Mesothelial cell of epicardium (in vitro differentiated cells): ENCODE results near the gene CCDC178. TPM values are rescaled to one million over a fixed set of nuclear protein-coding genes. Genes with fewer than 3 reads are reported as not detected.

Experiments
- DNase-seq, 2 experiments: peaks; one replicate each; pipeline ENCODE4 v3.0.0; 2021; ENCODE audit warnings: low spot score in 2 of 2; ENCODE audit not compliant: unreplicated experiment in 2 of 2
- H3K27ac Mint-ChIP-seq: 2 replicates; pipeline ENCODE4 v1.8.0; 2021; ENCODE audit warnings: mixed read lengths
- H3K27me3 Mint-ChIP-seq: 2 replicates; pipeline ENCODE4 v1.8.0; 2021; ENCODE audit warnings: low read depth, mixed read lengths
- H3K36me3 Mint-ChIP-seq: 2 replicates; pipeline ENCODE4 v1.8.0; 2021; ENCODE audit warnings: mixed read lengths
- H3K4me1 Mint-ChIP-seq: 2 replicates; pipeline ENCODE4 v1.8.0; 2021; ENCODE audit warnings: mixed read lengths
- H3K4me3 Mint-ChIP-seq: 2 replicates; pipeline ENCODE4 v1.8.0; 2021; ENCODE audit warnings: mild to moderate bottlenecking, moderate library complexity, mixed read lengths
- H3K9me3 Mint-ChIP-seq: 2 replicates; pipeline ENCODE4 v1.8.0; 2021; ENCODE audit warnings: mixed read lengths
- total RNA-seq: library from RNA; stranded (reverse); gene quantifications from 3 replicates; pipeline ENCODE4 v1.2.1, GENCODE V29; 2021
- TF ChIP-seq, protein P1 (sequence below): fragments of 200-600 bp; sonication (generic); IDR thresholded peaks from one replicate; pipeline ENCODE4 v1.5.0; 2021; ENCODE audit warnings: antibody characterized with exemption; ENCODE audit not compliant: unreplicated experiment

CCDC178 gene, protein sequence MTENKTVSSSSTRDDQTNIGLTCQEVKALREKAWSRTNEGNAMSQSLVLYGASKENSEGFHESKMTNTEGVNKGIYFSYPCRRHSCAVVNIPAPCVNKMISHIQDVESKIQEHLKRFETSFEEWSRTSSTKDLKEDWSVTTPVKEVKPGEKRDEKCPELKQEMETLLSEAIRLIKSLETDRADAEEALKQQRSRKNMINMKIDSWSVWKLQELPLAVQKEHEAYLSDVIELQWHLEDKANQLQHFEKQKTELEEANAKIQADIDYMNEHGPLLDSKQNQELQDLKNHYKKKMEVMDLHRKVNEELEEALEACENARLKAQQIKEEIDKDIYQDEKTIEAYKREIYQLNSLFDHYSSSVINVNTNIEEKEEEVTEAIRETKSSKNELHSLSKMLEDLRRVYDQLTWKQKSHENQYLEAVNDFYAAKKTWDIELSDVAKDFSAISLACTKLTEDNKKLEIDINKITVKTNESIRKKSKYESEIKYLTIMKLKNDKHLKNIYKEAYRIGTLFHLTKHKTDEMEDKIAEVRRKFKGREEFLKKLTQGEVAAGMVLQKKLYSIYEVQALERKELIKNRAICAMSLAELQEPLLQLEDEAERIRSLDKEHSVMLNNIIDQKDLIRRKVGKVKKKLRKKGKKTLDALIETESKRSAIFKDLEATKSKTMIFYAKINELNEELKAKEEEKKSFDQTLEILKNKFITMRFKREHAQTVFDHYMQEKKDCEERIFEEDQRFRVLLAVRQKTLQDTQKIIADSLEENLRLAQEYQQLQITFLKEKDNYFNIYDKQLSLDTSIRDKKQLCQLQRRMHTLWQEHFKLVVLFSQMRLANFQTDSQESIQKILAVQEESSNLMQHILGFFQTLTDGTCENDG
- total RNA-seq = 3.0 to 3.9 TPM (median 3.1 TPM) in 3 replicates

DNA sequence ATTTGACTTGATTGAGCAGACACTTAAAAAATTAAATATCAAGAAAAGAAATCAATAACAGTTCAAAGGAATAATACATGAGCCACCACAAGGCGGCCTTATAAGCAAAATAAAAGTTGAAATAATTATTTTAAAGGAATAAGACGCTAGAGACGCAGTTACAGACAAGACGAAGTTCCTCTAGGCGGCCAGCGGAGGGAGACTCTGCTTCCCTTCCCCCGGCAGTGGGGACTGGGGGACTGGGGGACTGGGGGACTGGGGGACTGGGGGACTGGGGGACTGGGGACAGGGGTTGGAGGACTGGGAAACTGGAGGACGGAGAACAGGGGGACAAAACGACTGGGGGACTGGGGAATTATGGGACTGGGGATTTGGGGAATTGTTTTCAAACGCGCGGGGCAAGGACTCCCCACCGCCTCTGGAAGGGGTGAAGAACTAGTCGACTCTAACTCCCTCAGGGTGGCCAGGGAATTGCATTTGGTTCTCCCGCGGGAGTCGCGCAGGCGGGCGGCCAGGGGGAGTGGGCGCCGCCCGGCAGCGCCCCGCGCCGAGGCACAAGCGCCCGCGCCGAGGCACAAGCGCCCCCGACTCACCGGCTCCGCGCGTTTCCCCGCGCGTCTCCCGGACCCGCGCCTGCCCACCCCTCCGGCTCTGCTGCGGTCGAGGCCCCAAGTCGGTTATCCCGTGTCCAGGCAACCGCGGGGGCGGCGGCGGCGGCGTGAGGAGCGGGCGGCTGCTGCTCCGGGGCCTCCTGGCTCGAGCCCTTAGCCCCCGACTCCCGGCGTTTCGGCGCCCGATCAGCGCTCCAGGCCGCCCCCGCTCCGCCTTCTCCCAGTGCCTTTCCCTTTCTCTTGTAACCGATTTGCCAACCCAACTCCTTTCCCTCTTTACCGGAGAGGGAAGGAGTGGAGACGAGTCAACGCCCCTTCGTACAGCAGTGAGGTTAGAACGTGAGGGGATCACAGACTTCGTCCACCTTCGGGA is at the start of gene CCDC178:
Gene CCDC178, minus strand, starts transcription at position 662 of the 984 bp plus-strand sequence. CDS start 28,633 bp downstream, outside the sequence.
- peaks cover 18% of the 10 kb centered on the region for H3K4me1 Mint-ChIP-seq
- H3K27ac Mint-ChIP-seq = peak within 1 kb of the TSS; percentile 94
- H3K36me3 Mint-ChIP-seq = no peaks in the 10 kb centered on the region
- DNase-seq = peak; percentile 40 to 74
- TF ChIP-seq, protein P1, sequence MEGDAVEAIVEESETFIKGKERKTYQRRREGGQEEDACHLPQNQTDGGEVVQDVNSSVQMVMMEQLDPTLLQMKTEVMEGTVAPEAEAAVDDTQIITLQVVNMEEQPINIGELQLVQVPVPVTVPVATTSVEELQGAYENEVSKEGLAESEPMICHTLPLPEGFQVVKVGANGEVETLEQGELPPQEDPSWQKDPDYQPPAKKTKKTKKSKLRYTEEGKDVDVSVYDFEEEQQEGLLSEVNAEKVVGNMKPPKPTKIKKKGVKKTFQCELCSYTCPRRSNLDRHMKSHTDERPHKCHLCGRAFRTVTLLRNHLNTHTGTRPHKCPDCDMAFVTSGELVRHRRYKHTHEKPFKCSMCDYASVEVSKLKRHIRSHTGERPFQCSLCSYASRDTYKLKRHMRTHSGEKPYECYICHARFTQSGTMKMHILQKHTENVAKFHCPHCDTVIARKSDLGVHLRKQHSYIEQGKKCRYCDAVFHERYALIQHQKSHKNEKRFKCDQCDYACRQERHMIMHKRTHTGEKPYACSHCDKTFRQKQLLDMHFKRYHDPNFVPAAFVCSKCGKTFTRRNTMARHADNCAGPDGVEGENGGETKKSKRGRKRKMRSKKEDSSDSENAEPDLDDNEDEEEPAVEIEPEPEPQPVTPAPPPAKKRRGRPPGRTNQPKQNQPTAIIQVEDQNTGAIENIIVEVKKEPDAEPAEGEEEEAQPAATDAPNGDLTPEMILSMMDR = peak; percentile 60
- H3K27me3 Mint-ChIP-seq = peaks cover 17% of the 10 kb centered on the region
- no peaks in the 10 kb centered on the region for H3K9me3 Mint-ChIP-seq
- peak within 1 kb of the TSS; percentile 92 for H3K4me3 Mint-ChIP-seq

DNA sequence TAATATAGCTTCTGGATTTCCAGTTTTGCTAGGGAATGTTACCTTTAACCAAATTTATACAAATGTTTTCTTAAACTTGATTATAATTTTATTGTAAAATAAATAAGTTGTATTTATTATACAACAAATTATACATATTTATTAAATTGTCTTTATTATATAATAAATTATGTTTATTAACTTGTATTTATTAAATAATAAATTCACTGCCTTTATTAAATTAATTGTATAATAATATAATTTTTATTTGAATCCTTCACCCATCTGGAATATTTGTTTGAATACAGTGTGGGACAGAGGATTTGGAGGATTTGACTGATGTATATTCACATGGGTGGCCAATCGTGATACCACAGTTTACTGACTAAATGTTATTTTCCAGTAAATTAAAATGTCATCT is 43.4 kb upstream of the CCDC178 start:
- no peaks in the 10 kb centered on the region for H3K4me1 Mint-ChIP-seq
- no peak overlapping the region for H3K4me3 Mint-ChIP-seq
- H3K27me3 Mint-ChIP-seq = peaks cover 4% of the 10 kb centered on the region
- peaks cover 9% of the 10 kb centered on the region for H3K9me3 Mint-ChIP-seq
- DNase-seq = no peak
- H3K36me3 Mint-ChIP-seq = no peaks in the 10 kb centered on the region
- TF ChIP-seq, protein P1 = no peak
- H3K27ac Mint-ChIP-seq = no peak overlapping the region

DNA sequence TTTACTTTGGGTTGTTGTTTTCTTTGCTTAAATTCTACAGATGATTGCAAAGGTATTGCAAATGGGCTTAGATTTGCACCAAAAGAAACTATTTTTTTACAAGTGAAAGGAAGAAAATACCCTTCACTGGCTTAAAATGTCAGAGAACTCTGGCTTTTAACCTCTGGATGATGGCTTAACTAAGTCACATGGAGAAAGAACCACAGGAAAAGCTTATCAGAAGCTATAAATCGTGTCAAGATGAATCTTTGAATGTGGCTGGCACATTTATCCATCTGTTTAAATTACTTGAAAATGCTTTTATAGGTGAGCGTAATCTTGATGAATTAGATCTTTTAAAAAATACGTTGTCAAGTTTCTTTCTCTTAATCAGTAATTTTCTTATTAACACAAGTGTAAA is 32.0 kb upstream of the CCDC178 start:
- Mint-ChIP-seq H3K9me3 (no peaks in the 10 kb centered on the region), H3K36me3 (no peaks in the 10 kb centered on the region), H3K27ac (peak overlapping the region; percentile 30), H3K27me3 (no peaks in the 10 kb centered on the region), H3K4me3 (no peak overlapping the region), H3K4me1 (peaks cover 23% of the 10 kb centered on the region)
- no peak for DNase-seq
- TF ChIP-seq, protein P1 = no peak

DNA sequence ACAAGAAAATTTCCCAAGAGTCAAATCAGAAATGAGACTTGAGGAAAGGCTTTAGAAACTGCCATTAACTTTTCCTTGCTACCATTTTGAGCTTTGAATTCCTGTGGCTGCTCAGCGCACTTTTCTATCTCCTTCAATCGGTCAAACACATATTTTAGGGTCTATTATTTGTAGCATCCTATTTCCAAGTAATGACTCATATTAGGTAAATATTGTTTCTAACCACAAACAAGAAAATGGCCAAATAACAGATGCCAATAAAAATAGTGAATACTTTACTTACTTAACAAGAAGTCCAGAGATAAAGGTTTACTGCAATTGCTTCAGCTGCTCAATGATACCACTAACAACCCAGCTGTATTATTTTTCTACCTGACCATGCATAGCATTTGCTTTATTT is 29.7 kb upstream of the CCDC178 start:
- no peaks in the 10 kb centered on the region for H3K36me3 Mint-ChIP-seq
- DNase-seq = no peak
- no peaks in the 10 kb centered on the region for H3K9me3 Mint-ChIP-seq
- H3K27ac Mint-ChIP-seq = no peak overlapping the region
- peaks cover 23% of the 10 kb centered on the region for H3K4me1 Mint-ChIP-seq
- TF ChIP-seq, protein P1 = no peak
- H3K4me3 Mint-ChIP-seq = no peak overlapping the region
- no peaks in the 10 kb centered on the region for H3K27me3 Mint-ChIP-seq

DNA sequence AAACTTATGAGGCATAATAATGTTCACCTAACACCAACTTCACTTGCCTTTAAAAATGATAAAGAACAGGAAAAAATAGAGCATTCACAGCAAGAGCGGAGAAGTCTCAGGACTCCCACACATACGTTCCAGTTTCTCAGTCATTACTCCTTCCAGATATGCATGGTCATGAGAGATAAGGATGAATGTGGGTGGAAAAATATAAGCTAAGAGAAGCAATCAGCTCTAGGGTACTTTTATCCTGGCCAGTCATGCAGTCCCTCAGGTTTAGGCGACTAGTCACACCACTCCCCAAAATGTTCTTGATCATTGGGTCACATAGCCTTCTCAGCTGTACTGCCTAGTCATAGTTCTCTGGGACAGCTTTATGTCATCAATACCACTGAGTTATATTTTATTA is 29.2 kb upstream of the CCDC178 start:
- Mint-ChIP-seq H3K4me3 (no peak overlapping the region), H3K27me3 (no peaks in the 10 kb centered on the region)
- DNase-seq = no peak

More for the DNA sequence above, 29.2 kb upstream of the CCDC178 start:
- Mint-ChIP-seq H3K36me3 (no peaks in the 10 kb centered on the region), H3K4me1 (peaks cover 23% of the 10 kb centered on the region), H3K27ac (peak overlapping the region; percentile 11), H3K9me3 (no peaks in the 10 kb centered on the region)
- TF ChIP-seq, protein P1 = no peak
